GM12873 (cell line): ENCODE data around the gene FICD.

Source experiments
- TF ChIP-seq, protein P1 (sequence below): IDR thresholded peaks from 2 replicates; pipeline ENCODE4 v1.5.1; 2012; ENCODE audit warnings: low read depth, mild to moderate bottlenecking, moderate library complexity, low read length, control low read depth; ENCODE audit not compliant: insufficient read depth; ENCODE audit errors: missing control alignments

The FICD gene

DNA sequence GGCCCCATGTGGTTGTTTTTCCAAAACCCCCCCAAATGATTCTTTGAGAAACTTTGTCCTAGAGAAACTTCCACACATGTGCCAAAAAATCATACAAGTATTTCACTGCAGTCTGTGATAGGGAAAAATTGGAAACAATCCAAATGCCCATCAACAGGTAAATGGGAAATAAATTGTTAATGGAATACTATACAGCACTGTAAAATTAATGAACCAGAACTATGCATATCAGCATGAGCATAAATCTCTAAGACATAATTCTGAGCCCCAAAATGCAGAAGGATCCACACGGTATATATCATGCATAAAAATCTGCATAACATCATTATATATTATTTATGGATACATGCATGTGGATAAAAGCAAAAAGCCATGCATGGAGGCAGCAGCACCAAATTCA lies 5.3 kb upstream of the FICD start:
- TF ChIP-seq, protein P1, sequence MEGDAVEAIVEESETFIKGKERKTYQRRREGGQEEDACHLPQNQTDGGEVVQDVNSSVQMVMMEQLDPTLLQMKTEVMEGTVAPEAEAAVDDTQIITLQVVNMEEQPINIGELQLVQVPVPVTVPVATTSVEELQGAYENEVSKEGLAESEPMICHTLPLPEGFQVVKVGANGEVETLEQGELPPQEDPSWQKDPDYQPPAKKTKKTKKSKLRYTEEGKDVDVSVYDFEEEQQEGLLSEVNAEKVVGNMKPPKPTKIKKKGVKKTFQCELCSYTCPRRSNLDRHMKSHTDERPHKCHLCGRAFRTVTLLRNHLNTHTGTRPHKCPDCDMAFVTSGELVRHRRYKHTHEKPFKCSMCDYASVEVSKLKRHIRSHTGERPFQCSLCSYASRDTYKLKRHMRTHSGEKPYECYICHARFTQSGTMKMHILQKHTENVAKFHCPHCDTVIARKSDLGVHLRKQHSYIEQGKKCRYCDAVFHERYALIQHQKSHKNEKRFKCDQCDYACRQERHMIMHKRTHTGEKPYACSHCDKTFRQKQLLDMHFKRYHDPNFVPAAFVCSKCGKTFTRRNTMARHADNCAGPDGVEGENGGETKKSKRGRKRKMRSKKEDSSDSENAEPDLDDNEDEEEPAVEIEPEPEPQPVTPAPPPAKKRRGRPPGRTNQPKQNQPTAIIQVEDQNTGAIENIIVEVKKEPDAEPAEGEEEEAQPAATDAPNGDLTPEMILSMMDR = no peak

- TF ChIP-seq, protein P1 = no peak
These were observed 4.2 kb upstream of the FICD start for GRCh38 chr12:108510836-108511235.

DNA sequence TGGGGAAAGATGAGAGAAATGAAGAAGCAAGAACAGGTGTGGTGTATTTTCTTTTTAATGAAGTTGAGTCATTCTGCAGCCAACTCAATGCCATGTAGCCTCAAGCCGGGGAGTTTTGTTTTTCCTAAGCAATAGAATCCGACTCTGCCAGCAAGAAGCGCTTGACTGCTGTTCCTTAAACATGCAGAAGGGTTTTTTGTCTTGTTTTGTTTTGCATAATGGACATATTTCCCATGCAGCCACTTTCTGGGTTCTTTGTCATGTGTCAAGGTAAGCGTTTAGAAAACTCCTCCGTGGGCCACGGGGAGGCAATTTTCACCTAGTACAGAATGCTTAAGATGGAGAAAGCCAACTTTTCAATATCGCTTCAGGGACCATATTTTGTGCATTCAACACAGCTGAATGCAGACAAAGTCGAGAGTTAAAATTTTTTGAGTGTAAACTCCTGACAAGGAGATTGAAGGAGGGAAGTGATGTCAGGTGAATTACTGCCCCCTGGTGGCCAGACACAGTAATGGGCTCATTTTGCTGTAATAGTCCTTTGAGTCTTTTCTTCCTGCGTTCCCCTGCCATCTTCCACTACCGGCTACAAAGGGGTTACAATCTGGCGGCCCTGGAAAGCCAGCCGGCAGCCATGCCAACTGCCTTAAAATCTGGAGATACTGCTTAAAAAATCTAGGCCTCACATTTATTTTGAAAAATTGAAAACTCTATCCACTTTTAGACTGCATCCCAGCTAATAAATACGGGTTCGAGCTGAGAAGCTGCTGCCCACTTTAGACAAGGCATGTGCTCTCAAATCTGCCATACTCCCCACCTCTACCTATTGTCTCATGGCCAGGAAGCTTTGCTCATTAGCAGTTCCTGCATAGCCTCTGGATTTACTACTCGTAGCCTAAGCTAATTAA lies 3.2 kb upstream of the FICD start:
- TF ChIP-seq, protein P1 = peak; percentile 92

DNA sequence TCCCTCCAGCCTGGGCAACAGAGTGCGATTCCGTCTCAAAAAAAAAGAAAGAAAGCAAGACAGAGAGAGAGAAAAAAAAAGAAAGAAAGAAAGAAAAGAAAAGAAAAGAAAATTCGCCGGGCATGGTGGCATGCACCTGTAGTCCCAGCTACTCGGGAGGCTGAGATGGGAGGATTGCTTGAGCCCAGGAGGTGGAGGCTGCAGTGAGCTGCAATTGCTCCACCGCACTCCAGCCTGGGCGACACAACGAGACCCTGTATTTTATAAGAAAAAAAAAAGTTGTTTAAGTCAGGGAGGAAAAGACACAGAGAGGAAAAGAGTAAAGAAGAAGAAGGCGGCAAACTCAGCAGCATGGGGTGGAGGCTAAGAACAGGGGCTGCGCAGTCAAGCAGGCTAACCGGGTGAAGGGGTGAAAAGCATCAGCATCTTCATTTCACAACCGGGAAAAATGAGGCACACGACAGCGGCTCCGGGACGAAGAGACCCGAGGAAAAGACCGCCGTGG lies 557 bp upstream of the FICD start:
- TF ChIP-seq, protein P1 = no peak

DNA sequence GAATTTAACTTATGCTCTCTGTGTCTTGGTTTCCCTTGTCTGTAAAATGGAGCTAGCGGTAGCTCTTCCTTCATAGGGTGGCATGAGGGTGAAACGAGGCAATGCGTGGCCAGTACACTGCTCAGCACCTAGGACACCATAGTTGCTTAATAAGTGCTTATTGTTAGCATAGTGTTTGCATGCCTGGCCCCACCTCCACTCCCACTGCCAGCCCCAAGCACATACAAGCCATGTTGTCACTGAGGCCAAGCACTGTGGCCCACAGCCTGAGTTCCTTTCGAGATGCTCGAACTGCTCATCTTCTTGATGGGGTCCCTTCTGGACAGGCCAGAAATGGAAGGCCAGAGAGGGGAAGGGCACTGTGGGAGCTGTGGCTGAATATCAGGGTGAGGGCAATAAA lies 839 bp downstream of the FICD start:
- TF ChIP-seq, protein P1 = no peak

GRCh38 chr12:108516511-108517275 lies 1.6 kb downstream of the FICD start:
- TF ChIP-seq, protein P1 = peak; percentile 21
